Erythroblast (primary cell): ENCODE results near the gene IFIH1.

Experiments used
- GATA1 ChIP-seq: IDR thresholded peaks from 2 replicates; pipeline ENCODE4 v1.6.1; 2011; ENCODE audit warnings: low read depth, mild to moderate bottlenecking, control low read depth, low read length, moderate library complexity
- POLR2A ChIP-seq: IDR thresholded peaks from 2 replicates; pipeline ENCODE4 v1.6.1; 2011; ENCODE audit warnings: mild to moderate bottlenecking, low read length

DNA sequence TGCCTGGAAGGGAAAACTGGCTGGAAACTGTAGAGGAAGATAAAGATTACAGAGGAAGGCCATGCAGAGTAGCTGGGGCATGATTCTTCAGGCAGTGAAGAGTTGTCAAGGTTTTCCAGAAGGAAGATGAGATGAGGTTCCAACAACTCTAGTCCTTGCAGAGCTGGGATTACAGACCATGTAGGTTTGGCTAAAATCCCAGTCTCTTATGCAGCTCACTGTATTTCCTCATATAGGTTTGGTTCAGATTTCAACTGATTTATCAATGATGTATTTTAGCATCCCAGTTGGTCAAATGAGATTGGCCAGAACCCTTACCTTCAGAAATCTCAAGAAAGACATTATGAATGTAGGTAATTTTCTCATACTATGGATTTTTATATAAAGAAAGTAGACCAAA lies 91.6 kb downstream of the IFIH1 start:
- no peak for TF ChIP-seq POLR2A
- TF ChIP-seq GATA1: no peak
